ENCODE results near the gene TCEAL7. TPM values are rescaled to one million over a fixed set of nuclear protein-coding genes. Genes with fewer than 3 reads are reported as not detected.

Gene TCEAL7
- total RNA-seq, 4 donors from 2014 or later, result 6.1 to 15.9 (median 8.2) TPM

DNA sequence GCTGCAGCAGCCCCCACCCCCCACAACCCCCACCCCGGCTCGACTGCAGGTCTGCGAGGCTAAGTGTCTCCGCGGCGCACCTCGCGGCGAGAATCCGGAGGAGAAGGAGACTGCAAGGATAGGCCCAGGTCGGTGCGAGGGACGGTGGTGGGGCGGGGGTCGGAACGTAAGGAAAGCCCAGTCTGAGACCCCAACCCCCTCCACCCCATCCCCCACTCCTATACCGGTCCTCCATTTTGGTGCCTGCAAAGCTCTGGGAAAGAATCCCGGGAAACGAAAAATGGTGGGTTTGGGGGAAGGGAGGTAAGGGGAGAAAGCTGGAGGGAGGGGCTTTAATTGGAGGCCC, 46.9 kb downstream of the TCEAL7 start:
- H3K4me1 ChIP-seq, result no peaks in the 10 kb centered on the region
- no peaks in the 10 kb centered on the region for H3K36me3 ChIP-seq
- no peak for DNase-seq (ENCODE audit: low spot score in 2 of 2)
- no peaks in the 10 kb centered on the region for H3K9me3 ChIP-seq
- peak overlapping the region; percentile 48 to 79 (median 64) for H3K4me3 ChIP-seq
- peak overlapping the region; percentile 77 to 92 (median 87) for H3K27ac ChIP-seq
- TF ChIP-seq EP300 (IDR thresholded peaks at IDR 0.05) (no peak), POLR2A (IDR thresholded peaks at IDR 0.05) (no peak)
- TF ChIP-seq, protein P1, sequence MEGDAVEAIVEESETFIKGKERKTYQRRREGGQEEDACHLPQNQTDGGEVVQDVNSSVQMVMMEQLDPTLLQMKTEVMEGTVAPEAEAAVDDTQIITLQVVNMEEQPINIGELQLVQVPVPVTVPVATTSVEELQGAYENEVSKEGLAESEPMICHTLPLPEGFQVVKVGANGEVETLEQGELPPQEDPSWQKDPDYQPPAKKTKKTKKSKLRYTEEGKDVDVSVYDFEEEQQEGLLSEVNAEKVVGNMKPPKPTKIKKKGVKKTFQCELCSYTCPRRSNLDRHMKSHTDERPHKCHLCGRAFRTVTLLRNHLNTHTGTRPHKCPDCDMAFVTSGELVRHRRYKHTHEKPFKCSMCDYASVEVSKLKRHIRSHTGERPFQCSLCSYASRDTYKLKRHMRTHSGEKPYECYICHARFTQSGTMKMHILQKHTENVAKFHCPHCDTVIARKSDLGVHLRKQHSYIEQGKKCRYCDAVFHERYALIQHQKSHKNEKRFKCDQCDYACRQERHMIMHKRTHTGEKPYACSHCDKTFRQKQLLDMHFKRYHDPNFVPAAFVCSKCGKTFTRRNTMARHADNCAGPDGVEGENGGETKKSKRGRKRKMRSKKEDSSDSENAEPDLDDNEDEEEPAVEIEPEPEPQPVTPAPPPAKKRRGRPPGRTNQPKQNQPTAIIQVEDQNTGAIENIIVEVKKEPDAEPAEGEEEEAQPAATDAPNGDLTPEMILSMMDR (IDR thresholded peaks at IDR 0.05), result no peak
- 0 to 47% methylated on average over 1 to 19 of the region's 19 CpGs for WGBS, 2 donors
- peaks cover 0 to 24% of the 10 kb centered on the region in 2 donors for H3K27me3 ChIP-seq

DNA sequence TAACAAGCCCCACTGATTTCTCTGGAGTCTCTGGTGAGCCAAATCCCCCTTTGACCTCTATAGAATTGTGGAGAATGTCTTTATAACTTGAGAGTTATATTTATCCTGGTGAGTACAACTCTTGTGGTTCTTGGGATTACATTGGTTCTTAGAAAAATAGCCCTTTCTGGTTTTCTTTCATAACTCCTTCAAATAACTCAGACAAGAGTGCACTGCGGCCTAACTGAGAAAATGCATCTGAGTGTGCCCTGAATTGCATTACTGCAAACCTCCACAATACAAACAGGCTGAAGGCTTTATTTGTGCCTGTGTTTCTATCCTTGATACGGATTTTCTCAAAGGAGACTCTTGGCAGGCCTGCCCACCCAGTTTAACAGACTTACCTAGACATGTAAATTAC, 49.0 kb downstream of the TCEAL7 start:
- Histone ChIP-seq H3K36me3 (no peaks in the 10 kb centered on the region), H3K4me1 (no peaks in the 10 kb centered on the region), H3K9me3 (no peaks in the 10 kb centered on the region), H3K4me3 (no peak overlapping the region), H3K27ac (no peak overlapping the region), H3K27me3 (peaks cover 0 to 24% of the 10 kb centered on the region in 2 donors)
- 61 to 71% methylated on average over 2 of the region's 2 CpGs for WGBS, 2 donors
- TF ChIP-seq EP300 (IDR thresholded peaks at IDR 0.05), result no peak
- TF ChIP-seq POLR2A (IDR thresholded peaks at IDR 0.05), result no peak
- TF ChIP-seq, protein P1 (IDR thresholded peaks at IDR 0.05), result no peak
- DNase-seq (ENCODE audit: low spot score in 2 of 2), result no peak

Small RNAs within 50 kb of the gene (small RNA-seq; reads per million reads assigned to genes)
- gene Z92846.1, result not detected

Other genes with a start within 250 kb of the TCEAL7 start
- 1 to 10 TPM in 1 of 4 donors, under 1 TPM in 3; 0.22 to 1.2 (median 0.71) TPM for gene NXF3, start 237.1 kb upstream of the TCEAL7 start, total RNA-seq
- 10 to 100 TPM; 25.3 to 39.3 (median 29.7) TPM for gene BEX4, start 115.1 kb upstream of the TCEAL7 start, total RNA-seq
- 10 to 100 TPM; 39.9 to 69.1 (median 59.1) TPM for gene TCEAL8, start 75.1 kb upstream of the TCEAL7 start, total RNA-seq
- gene TCEAL5, start 53.5 kb upstream of the TCEAL7 start, total RNA-seq, result not detected
- 1 to 10 TPM in 2 of 4 donors, under 1 TPM in 1, not detected in 1; 0.87 to 4.8 (median 1.2) TPM for gene BEX2, start 19.2 kb upstream of the TCEAL7 start, total RNA-seq
- 100 to 1,000 TPM in 1 of 4 donors, 10 to 100 TPM in 3; 49.2 to 114 (median 55.4) TPM for gene TCEAL9, start 26.3 kb downstream of the TCEAL7 start, total RNA-seq
- gene BEX3, start 46.3 kb downstream of the TCEAL7 start, total RNA-seq, result 100 to 1,000 TPM; 121 to 211 (median 202) TPM
- 1 to 10 TPM in 3 of 4 donors, under 1 TPM in 1; 0.39 to 8.7 (median 3.4) TPM for gene RAB40A, start 189.2 kb downstream of the TCEAL7 start, total RNA-seq

All from tibial nerve (tissue), 4 donors.